Large intestine (tissue), 3 donors: ENCODE measurements around the gene NKD2. TPM values are rescaled to one million over a fixed set of nuclear protein-coding genes. Genes with fewer than 3 reads are reported as not detected.

Experiments
- DNase-seq, 2 donors: peaks; one replicate each; pipeline versions ENCODE4 v3.0.0 to v3.0.0-alpha.2; 2013
- H3K27ac ChIP-seq: one replicate; pipeline ENCODE4 v1.5.1; 2013; ENCODE audit warnings: low read length
- H3K27me3 ChIP-seq: 2 replicates; pipeline ENCODE4 v1.6.1; 2013; ENCODE audit warnings: low read length; ENCODE audit not compliant: control insufficient read depth, insufficient read depth
- H3K36me3 ChIP-seq: 2 replicates; pipeline ENCODE4 v1.6.1; 2013; ENCODE audit warnings: low read length; ENCODE audit not compliant: control insufficient read depth, insufficient read depth
- H3K4me1 ChIP-seq: one replicate; pipeline ENCODE4 v1.6.1; 2013; ENCODE audit warnings: low read length; ENCODE audit not compliant: control insufficient read depth, insufficient read depth
- H3K4me3 ChIP-seq: one replicate; pipeline ENCODE4 v1.5.1; 2013; ENCODE audit warnings: low read length
- H3K9me3 ChIP-seq: one replicate; pipeline ENCODE4 v1.6.1; 2013; ENCODE audit warnings: mild to moderate bottlenecking, low read depth, low read length, moderate library complexity; ENCODE audit not compliant: control insufficient read depth
- WGBS: methylation state at CpG from one replicate; pipeline ENCODE4 v1.1.5; 2013; ENCODE audit warnings: low lambda C conversion rate; ENCODE audit not compliant: insufficient coverage; 5-methylcytosine and 5-hydroxymethylcytosine counted together
- polyA plus RNA-seq: library from polyadenylated mRNA; unstranded; fragments of 120-200 nt; gene quantifications from one replicate; pipeline ENCODE4 v1.2.1, GENCODE V29; 2013

The NKD2 gene
- polyA plus RNA-seq, 1 donor: 15.2 TPM

GRCh38 chr5:1088031-1088430, 79.4 kb downstream of the NKD2 start:
- Histone ChIP-seq H3K4me1 (peaks cover 27% of the 10 kb centered on the region), H3K4me3 (no peak overlapping the region), H3K27me3 (no peaks in the 10 kb centered on the region), H3K36me3 (peaks cover 87% of the 10 kb centered on the region), H3K27ac (no peak overlapping the region), H3K9me3 (no peaks in the 10 kb centered on the region)
- DNase-seq: no peak
- no CpG with 5 or more reads among the region's 26 CpGs for WGBS

Other genes starting within 250 kb of the NKD2 start
- gene ZDHHC11B, start 224.1 kb upstream of the NKD2 start, polyA plus RNA-seq: 16.1 TPM
- gene ZDHHC11, start 157.8 kb upstream of the NKD2 start, polyA plus RNA-seq: 41.0 TPM
- 36.2 TPM for gene BRD9, start 116.0 kb upstream of the NKD2 start, polyA plus RNA-seq
- gene TRIP13, start 115.9 kb upstream of the NKD2 start, polyA plus RNA-seq: 8.3 TPM
- gene SLC12A7, start 103.3 kb downstream of the NKD2 start, polyA plus RNA-seq: 76.6 TPM
- 295 TPM for gene SLC6A19, start 192.8 kb downstream of the NKD2 start, polyA plus RNA-seq
- 0.03 TPM for gene SLC6A18, start 216.6 kb downstream of the NKD2 start, polyA plus RNA-seq